A549 (cell line): Measurements from ENCODE around the gene NLRP14.

Experiments
- CEBPB ChIP-seq, 2 experiments: fragments of >200 bp in 1 of 2; sonication (Bioruptor Twin) in 1 of 2; formaldehyde crosslinking in 1 of 2; IDR thresholded peaks; 2 replicates each; pipeline ENCODE4 v1.6.1; 2012 to 2016
- EP300 ChIP-seq, 2 experiments: fragments of >200 bp; sonication (Bioruptor Twin); formaldehyde crosslinking; IDR thresholded peaks; 2 replicates in 1 of 2; 3 replicates in 1 of 2; pipeline ENCODE4 v1.6.1; 2016 to 2017
- MAZ ChIP-seq: fragments of 150-350 bp; IDR thresholded peaks from 2 replicates; pipeline ENCODE4 v1.6.1; 2014; ENCODE audit warnings: antibody characterized with exemption, low read depth, low read length, borderline replicate concordance
- NFE2L2 ChIP-seq: fragments of 150-350 bp; conservative IDR thresholded peaks from 2 replicates; pipeline ENCODE4 v1.6.1; 2014; ENCODE audit warnings: low read length
- RARB ChIP-seq: fragments of 250-450 bp; sonication (Bioruptor Pico); IDR thresholded peaks from 2 replicates; pipeline ENCODE4 v1.8.0; 2021; ENCODE audit warnings: mild to moderate bottlenecking, moderate library complexity
- SMC3 ChIP-seq: fragments of >200 bp; sonication (Bioruptor Twin); formaldehyde crosslinking; IDR thresholded peaks from 3 replicates; pipeline ENCODE4 v1.6.1; 2018; ENCODE audit warnings: inconsistent platforms
- TF ChIP-seq, protein P1 (sequence below): fragments of >200 bp; sonication (Bioruptor Twin); formaldehyde crosslinking; IDR thresholded peaks from 3 replicates; pipeline ENCODE4 v1.5.1; 2016

DNA sequence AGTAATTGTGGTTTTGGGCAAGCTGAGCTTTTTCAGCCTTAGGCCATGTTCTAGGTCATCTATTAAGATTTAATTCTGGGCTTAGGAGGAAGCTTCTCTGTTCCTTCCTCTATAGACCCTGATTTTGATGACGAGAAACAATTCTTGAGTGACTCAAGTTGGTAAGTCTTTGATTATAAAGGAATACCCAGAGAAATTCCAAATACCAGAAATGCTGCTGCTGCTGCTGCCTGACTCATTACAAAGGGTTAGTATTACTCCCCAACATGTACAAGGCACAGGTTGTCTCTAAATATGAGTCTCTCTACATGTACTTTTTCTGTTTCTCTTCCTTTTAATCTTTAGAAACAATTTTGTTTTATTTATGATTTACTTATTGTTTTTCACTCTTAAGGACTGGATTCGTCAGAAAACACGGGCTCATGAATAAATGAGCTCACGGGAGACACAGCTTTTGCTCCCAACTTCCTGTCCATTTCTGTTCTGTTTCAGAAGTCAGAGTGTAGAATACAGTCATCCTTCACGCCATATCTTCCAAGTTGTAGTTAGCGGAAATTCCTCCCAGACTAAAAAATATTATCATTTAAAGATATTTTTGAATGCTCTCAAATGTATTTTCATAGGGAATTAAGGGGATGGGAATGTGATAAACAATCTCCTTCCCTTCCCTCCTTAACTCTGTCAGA lies 36.7 kb downstream of the NLRP14 start:
- no peak for TF ChIP-seq MAZ
- TF ChIP-seq, protein P1, sequence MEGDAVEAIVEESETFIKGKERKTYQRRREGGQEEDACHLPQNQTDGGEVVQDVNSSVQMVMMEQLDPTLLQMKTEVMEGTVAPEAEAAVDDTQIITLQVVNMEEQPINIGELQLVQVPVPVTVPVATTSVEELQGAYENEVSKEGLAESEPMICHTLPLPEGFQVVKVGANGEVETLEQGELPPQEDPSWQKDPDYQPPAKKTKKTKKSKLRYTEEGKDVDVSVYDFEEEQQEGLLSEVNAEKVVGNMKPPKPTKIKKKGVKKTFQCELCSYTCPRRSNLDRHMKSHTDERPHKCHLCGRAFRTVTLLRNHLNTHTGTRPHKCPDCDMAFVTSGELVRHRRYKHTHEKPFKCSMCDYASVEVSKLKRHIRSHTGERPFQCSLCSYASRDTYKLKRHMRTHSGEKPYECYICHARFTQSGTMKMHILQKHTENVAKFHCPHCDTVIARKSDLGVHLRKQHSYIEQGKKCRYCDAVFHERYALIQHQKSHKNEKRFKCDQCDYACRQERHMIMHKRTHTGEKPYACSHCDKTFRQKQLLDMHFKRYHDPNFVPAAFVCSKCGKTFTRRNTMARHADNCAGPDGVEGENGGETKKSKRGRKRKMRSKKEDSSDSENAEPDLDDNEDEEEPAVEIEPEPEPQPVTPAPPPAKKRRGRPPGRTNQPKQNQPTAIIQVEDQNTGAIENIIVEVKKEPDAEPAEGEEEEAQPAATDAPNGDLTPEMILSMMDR: no peak
- no peak for TF ChIP-seq NFE2L2
- TF ChIP-seq RARB (CRISPR knock-in tag): no peak
- no peak for TF ChIP-seq CEBPB (IDR thresholded peaks at IDR 0.05)
- TF ChIP-seq EP300 (IDR thresholded peaks at IDR 0.05): no peak
- no peak for TF ChIP-seq SMC3
